H1 (cell line): ENCODE measurements around the gene ACAD9. TPM values are rescaled to one million over a fixed set of nuclear protein-coding genes. Genes with fewer than 3 reads are reported as not detected.

Source experiments
- CHD7 ChIP-seq: fragments of 300-600 bp; sonication (generic); IDR thresholded peaks from 2 replicates; pipeline ENCODE4 v1.7.1; 2012; ENCODE audit warnings: low read length, moderate library complexity, mild to moderate bottlenecking, inconsistent platforms; ENCODE audit not compliant: insufficient replicate concordance
- CTBP2 ChIP-seq: IDR thresholded peaks from 2 replicates; pipeline ENCODE4 v1.7.0; 2011; ENCODE audit warnings: borderline replicate concordance, mild to moderate bottlenecking, moderate library complexity, mixed read lengths, low read length; ENCODE audit not compliant: insufficient read depth, insufficient read length
- CTCF ChIP-seq, 3 experiments: IDR thresholded peaks; 1 replicate in 2 of 3; 2 replicates in 1 of 3; pipeline versions ENCODE4 v1.5.1 to v1.6.1; 2011; ENCODE audit warnings: low read length in 3 of 3, mild to moderate bottlenecking in 3 of 3, inconsistent platforms in 2 of 3, low read depth in 1 of 3, moderate library complexity in 1 of 3; ENCODE audit not compliant: insufficient read depth in 1 of 3; ENCODE audit errors: control extremely low read depth in 1 of 3
- HDAC2 ChIP-seq, 2 experiments: fragments of 300-600 bp in 1 of 2; sonication (generic) in 1 of 2; IDR thresholded peaks; 2 replicates each; pipeline ENCODE4 v1.6.1; 2011 to 2012; ENCODE audit warnings: low read depth in 2 of 2, low read length in 2 of 2, mild to moderate bottlenecking in 2 of 2, moderate library complexity in 2 of 2, borderline replicate concordance in 1 of 2, inconsistent platforms in 1 of 2
- RFX5 ChIP-seq: IDR thresholded peaks from 2 replicates; pipeline ENCODE4 v1.6.1; 2011; ENCODE audit warnings: low read depth, low read length, improper control_type of control experiment, borderline replicate concordance
- SP4 ChIP-seq: IDR thresholded peaks from 2 replicates; pipeline ENCODE4 v1.6.1; 2012; ENCODE audit warnings: low read length, inconsistent platforms
- USF2 ChIP-seq: IDR thresholded peaks from 2 replicates; pipeline ENCODE4 v1.6.1; 2011; ENCODE audit warnings: low read length, improper control_type of control experiment
- polyA plus RNA-seq, 7 experiments: library from polyadenylated mRNA; depleted of rRNA in 3 of 7; stranded (reverse) in 5 of 7; unstranded in 2 of 7; fragments of >200 nt in 5 of 7; fragments of 200-250 nt in 2 of 7; gene quantifications; 1 replicate in 5 of 7; 2 replicates in 1 of 7; 4 replicates in 1 of 7; pipeline versions ENCODE4 v1.2.1 to v1.2.3, GENCODE V29; 2011 to 2013; ENCODE audit warnings: missing spikeins in 2 of 7, mixed read lengths in 2 of 7
- total RNA-seq: library from RNA; stranded (reverse); fragmentation: NEBNext Ultra II Directional; extraction: Animal tissue kit (Norgen Biotek cat#: 25700); gene quantifications from 2 replicates; pipeline ENCODE4 v1.2.1, GENCODE V29; 2021

ACAD9 gene
- total and polyA plus RNA-seq, 2 of the 8 experiments (the other 6 are each of a cell fraction or from before 2014, with no cell fraction given): 27.5 to 28.9 TPM

GRCh38 chr3:128956440-128956839 is 77.0 kb downstream of the ACAD9 start (continued):
- TF ChIP-seq CHD7 (no peak), CTCF (IDR thresholded peaks at IDR 0.05; ENCODE audit: control extremely low read depth in 1 of 3, insufficient read depth in 1 of 3, low read depth in 1 of 3, low read length in 3 of 3) (no peak), RFX5 (no peak), HDAC2 (IDR thresholded peaks at IDR 0.05; ENCODE audit: borderline replicate concordance in 1 of 2, low read depth in 2 of 2, low read length in 2 of 2) (no peak), SP4 (no peak), CTBP2 (no peak), USF2 (no peak)
